Left ventricle myocardium inferior (tissue), 1 donor: ENCODE data around the gene MACROD2. TPM values are rescaled to one million over a fixed set of nuclear protein-coding genes. Genes with fewer than 3 reads are reported as not detected.

Experiments
- DNase-seq: peaks from one replicate; pipeline ENCODE4 v3.0.0-alpha.2; 2020
- H3K27ac ChIP-seq: fragments of 200-600 bp; replicated peaks from 2 replicates; pipeline ENCODE4 v1.8.0; 2021
- H3K27me3 ChIP-seq: fragments of 200-600 bp; 2 replicates; pipeline ENCODE4 v1.8.0; 2021; ENCODE audit warnings: low read depth
- H3K36me3 ChIP-seq: fragments of 200-600 bp; 2 replicates; pipeline ENCODE4 v1.8.0; 2021
- H3K4me1 ChIP-seq: fragments of 200-600 bp; 2 replicates; pipeline ENCODE4 v1.8.0; 2021
- H3K4me3 ChIP-seq: fragments of 200-600 bp; 2 replicates; pipeline ENCODE4 v1.8.0; 2021; ENCODE audit warnings: mild to moderate bottlenecking, moderate library complexity
- H3K9me3 ChIP-seq: fragments of 200-600 bp; replicated peaks from 2 replicates; pipeline ENCODE4 v1.8.0; 2021
- intact Hi-C: fragments of 100-400 bp; cut with micrococcal nuclease; formaldehyde crosslinking; loops from one replicate; pipeline ENCODE4 v1.11.0; 2022
- total RNA-seq: library from RNA; stranded (reverse); fragmentation: NEBNext Ultra II Directional; extraction: Animal tissue kit (Norgen Biotek cat#: 25700); gene quantifications from one replicate; pipeline ENCODE4 v1.2.1, GENCODE V29; 2021
- TF ChIP-seq, protein P1 (sequence below): fragments of 200-600 bp; IDR thresholded peaks from 2 replicates; pipeline ENCODE4 v1.8.0; 2021; ENCODE audit warnings: antibody characterized with exemption, mild to moderate bottlenecking, borderline replicate concordance
- donor health status: DM: no; HTN: yes; CAD: no; lungs with severe emphysema.

MACROD2 gene
- total RNA-seq, 1 donor from 2014 or later, result 3.6 TPM

DNA sequence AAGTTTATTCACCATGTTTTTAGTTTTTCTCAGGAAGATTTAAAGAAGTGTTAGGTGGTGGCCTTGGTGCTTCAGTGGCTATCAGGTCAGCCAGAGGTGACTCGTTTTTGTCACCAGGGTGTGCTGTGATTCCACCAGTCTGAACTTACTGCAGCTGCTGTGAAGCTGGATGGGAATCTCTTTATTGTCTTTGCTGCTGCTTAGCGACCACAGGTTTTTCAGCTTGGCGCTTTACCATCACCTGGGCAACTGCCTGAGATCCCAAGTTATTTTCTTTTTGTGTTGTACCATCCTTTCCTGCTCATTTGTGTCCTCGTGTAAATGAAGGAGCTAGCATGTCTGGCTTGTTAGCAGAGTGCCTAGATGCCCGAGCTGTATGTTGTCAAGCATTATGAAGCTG is 146.9 kb downstream of the MACROD2 start:
- TF ChIP-seq, protein P1, sequence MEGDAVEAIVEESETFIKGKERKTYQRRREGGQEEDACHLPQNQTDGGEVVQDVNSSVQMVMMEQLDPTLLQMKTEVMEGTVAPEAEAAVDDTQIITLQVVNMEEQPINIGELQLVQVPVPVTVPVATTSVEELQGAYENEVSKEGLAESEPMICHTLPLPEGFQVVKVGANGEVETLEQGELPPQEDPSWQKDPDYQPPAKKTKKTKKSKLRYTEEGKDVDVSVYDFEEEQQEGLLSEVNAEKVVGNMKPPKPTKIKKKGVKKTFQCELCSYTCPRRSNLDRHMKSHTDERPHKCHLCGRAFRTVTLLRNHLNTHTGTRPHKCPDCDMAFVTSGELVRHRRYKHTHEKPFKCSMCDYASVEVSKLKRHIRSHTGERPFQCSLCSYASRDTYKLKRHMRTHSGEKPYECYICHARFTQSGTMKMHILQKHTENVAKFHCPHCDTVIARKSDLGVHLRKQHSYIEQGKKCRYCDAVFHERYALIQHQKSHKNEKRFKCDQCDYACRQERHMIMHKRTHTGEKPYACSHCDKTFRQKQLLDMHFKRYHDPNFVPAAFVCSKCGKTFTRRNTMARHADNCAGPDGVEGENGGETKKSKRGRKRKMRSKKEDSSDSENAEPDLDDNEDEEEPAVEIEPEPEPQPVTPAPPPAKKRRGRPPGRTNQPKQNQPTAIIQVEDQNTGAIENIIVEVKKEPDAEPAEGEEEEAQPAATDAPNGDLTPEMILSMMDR, result peak; percentile 68
- DNase-seq, result no peak
- H3K36me3 ChIP-seq, result no peaks in the 10 kb centered on the region
- no peak overlapping the region for H3K27ac ChIP-seq
- no peaks in the 10 kb centered on the region for H3K9me3 ChIP-seq
- no peaks in the 10 kb centered on the region for H3K4me1 ChIP-seq
- H3K27me3 ChIP-seq, result no peaks in the 10 kb centered on the region
- intact Hi-C loops, result no loop called here
- no peak overlapping the region for H3K4me3 ChIP-seq

DNA sequence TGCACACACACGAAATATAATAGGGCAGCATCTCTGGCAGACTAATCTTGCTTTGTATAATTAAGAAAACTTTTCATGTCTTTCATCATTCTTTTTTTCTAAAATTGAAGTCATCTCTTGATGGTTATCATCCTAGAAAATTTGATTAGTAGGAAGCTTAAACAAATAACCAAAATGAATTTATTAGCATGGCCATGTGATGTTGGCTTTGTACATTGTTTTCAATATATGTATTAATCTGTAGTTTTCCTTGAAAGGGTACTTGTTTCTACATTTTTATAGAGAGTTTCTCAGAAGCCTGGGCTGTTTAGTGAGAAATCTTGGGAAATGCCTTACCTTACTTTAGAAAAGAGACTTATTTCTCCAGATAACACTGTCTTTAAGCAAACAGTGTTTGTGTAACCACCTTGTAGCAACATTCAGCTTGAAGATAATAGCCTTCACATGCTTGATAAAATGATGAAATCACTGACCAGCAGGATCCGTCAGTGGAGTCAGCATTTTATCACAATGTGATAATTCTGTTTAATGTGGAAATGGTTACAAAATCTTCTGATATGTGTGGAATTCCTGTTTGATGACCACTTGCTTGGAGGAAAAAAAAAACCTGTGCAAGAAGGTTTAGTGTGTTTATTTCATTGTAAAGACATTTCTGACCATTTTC is 147.8 kb downstream of the MACROD2 start:
- Histone ChIP-seq H3K27ac (no peak overlapping the region), H3K36me3 (no peaks in the 10 kb centered on the region), H3K4me3 (no peak overlapping the region), H3K9me3 (no peaks in the 10 kb centered on the region), H3K4me1 (no peaks in the 10 kb centered on the region), H3K27me3 (no peaks in the 10 kb centered on the region)
- TF ChIP-seq, protein P1, result no peak
- no peak for DNase-seq
- intact Hi-C loops, result no loop called here

DNA sequence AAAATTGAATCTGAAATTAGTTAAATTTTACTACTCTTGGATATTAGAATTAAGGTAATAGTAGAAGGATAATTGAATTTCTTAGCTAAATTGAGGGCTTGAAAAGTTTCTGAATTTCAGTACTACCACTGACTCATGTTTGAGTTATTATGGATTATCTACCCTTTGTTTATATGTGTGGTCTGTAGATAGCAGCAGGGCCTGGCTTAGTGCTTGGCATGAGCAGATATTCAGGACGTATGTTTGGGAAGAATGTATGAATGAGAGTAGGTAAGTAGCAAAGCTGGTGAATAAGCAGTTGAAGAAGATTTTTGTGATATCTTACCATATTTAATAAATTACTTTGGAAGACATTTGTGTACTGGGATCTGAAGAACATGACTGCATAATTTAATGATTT is 152.7 kb downstream of the MACROD2 start:
- TF ChIP-seq, protein P1, result no peak
- Histone ChIP-seq H3K4me1 (no peaks in the 10 kb centered on the region), H3K4me3 (no peak overlapping the region), H3K36me3 (no peaks in the 10 kb centered on the region), H3K9me3 (no peaks in the 10 kb centered on the region), H3K27me3 (no peaks in the 10 kb centered on the region), H3K27ac (no peak overlapping the region)
- intact Hi-C loops, result no loop called here
- no peak for DNase-seq

DNA sequence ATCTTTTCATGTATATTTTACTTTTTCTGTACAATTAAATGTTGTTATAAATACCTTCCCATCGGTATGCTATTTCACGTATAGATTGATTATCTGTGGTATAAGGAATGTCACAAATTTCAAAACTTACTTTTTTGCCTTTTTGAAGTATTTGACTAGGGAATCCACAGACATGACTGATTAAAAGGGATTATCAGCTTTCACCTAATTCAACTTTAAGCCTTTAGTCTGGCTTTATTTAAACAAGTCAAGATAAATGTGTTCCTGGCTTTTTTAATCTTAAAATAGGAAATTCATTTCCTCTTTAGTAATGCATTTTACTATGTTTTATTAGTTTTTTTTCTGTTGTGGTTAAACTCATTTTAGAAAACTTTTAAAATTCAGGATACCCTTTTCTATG is 160.0 kb downstream of the MACROD2 start:
- intact Hi-C loops, result no loop called here

DNA sequence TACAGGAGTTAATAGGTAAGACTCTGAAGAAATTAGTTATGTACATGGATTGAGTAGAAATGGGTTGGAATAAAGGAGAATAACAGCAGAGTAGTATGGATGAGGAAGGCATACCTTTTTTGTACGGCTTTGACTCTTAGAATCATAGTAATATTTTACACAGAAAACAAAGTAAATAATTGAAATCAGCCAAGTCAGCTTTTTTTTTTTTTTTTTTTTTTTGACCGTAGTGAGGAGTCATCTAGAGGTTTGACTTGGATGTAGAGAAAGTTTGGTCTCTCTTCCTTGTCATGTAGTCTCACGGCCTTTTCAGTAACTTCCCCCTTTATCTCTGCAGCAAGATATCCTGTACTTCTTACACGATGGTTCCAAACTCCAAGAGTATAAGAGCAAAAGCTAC is 183.2 kb downstream of the MACROD2 start:
- no peak overlapping the region for H3K27ac ChIP-seq
- no peaks in the 10 kb centered on the region for H3K36me3 ChIP-seq
- no peaks in the 10 kb centered on the region for H3K4me1 ChIP-seq
- intact Hi-C loops, result no loop called here
- TF ChIP-seq, protein P1, result no peak
- H3K27me3 ChIP-seq, result no peaks in the 10 kb centered on the region
- DNase-seq, result no peak
- peaks cover 28% of the 10 kb centered on the region for H3K9me3 ChIP-seq
- H3K4me3 ChIP-seq, result no peak overlapping the region

More for the DNA sequence above, 160.0 kb downstream of the MACROD2 start:
- Histone ChIP-seq H3K4me3 (no peak overlapping the region), H3K27ac (no peak overlapping the region), H3K9me3 (peaks cover 6% of the 10 kb centered on the region), H3K36me3 (no peaks in the 10 kb centered on the region), H3K4me1 (no peaks in the 10 kb centered on the region), H3K27me3 (no peaks in the 10 kb centered on the region)
- DNase-seq, result no peak
- TF ChIP-seq, protein P1, result no peak
